Measurements from ENCODE around the gene ZDHHC11B. TPM values are rescaled to one million over a fixed set of nuclear protein-coding genes. Genes with fewer than 3 reads are reported as not detected.
"Not testable (repeated sequence)": the region's sequence is repeated elsewhere in the genome, so short reads cannot be mapped to it uniquely, and the experiment has no call there.

ZDHHC11B gene
- polyA plus RNA-seq, 2 donors: 2.6 to 5.2 TPM

DNA sequence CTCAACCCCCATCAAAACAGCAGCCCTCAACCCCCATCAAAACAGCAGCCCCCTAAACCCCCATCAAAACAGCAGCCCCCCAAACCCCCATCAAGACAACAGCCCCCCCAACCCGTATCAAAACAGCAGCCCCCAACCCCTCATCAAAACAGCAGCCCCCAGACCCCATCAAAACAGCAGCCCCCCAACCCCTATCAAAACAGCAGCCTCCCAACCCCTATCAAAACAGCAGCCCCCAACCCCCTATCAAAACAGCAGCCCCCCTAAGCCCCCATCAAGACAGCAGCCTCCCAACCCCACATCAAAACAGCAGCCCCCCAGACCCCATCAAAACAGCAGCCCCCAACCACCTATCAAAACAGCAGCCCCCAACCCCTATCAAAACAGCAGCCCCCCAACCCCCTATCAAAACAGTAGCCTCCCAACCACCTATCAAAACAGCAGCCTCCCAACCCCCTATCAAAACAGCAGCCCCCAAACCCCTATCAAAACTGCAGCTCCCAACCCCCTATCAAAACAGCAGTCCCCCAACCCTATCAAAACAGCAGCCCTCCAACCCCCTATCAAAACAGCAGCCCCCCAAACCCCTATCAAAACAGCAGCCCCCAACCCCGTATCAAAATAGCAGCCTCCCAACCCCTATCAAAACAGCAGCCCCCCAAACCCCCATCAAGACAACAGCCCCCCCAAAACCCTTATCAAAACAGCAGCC is 92.6 kb downstream of the ZDHHC11B start:
- Histone ChIP-seq H3K36me3 (ENCODE audit: control insufficient read depth in 2 of 2, insufficient read depth in 2 of 2, low read length in 1 of 2) (no peaks in the 10 kb centered on the region), H3K4me1 (ENCODE audit: control insufficient read depth in 2 of 2, insufficient read depth in 2 of 2, low read length in 1 of 2) (no peaks in the 10 kb centered on the region), H3K27me3 (ENCODE audit: control insufficient read depth in 1 of 2, insufficient read depth in 2 of 2, low read length in 2 of 2) (no peaks in the 10 kb centered on the region), H3K27ac (ENCODE audit: low read depth in 2 of 2, low read length in 1 of 2) (no peak overlapping the region), H3K4me3 (ENCODE audit: low read depth in 1 of 2, low read length in 2 of 2) (peak overlapping the region; percentile 47 to 62), H3K9me3 (ENCODE audit: control insufficient read depth in 2 of 2, insufficient read depth in 1 of 2, low read depth in 1 of 2, low read length in 1 of 2) (no peaks in the 10 kb centered on the region)
- 13 to 14% methylated on average over 2 of the region's 2 CpGs for WGBS, 2 donors

DNA sequence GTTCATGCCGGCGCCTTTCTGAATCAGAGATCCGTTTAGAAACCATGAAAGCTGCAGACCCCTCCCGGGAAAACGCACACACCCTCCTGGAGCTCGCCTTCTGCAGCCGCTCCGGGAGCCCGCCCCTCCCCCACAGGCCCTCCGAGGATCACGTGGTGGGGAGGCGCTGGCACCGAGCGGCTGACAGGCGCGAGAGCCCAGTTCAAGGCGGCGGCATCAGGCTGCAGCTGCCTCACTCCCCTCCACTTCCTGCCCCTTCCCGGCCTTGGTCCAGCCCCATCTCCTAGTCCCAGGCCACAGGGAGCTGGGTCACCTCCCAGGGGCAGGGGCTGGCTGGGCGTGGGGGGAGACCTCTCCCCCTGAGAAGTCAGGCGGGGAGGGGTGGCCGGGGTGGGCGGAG is 93.5 kb downstream of the ZDHHC11B start:
- H3K36me3 ChIP-seq (ENCODE audit: control insufficient read depth in 2 of 2, insufficient read depth in 2 of 2, low read length in 1 of 2); H3K4me1 ChIP-seq (ENCODE audit: control insufficient read depth in 2 of 2, insufficient read depth in 2 of 2, low read length in 1 of 2); H3K27me3 ChIP-seq (ENCODE audit: control insufficient read depth in 1 of 2, insufficient read depth in 2 of 2, low read length in 2 of 2); H3K9me3 ChIP-seq (ENCODE audit: control insufficient read depth in 2 of 2, insufficient read depth in 1 of 2, low read depth in 1 of 2, low read length in 1 of 2); H3K27ac ChIP-seq (ENCODE audit: low read depth in 2 of 2, low read length in 1 of 2); H3K4me3 ChIP-seq (ENCODE audit: low read depth in 1 of 2, low read length in 2 of 2): not testable (repeated sequence)
- no CpG with 5 or more reads among the region's 23 CpGs for WGBS, 2 donors

DNA sequence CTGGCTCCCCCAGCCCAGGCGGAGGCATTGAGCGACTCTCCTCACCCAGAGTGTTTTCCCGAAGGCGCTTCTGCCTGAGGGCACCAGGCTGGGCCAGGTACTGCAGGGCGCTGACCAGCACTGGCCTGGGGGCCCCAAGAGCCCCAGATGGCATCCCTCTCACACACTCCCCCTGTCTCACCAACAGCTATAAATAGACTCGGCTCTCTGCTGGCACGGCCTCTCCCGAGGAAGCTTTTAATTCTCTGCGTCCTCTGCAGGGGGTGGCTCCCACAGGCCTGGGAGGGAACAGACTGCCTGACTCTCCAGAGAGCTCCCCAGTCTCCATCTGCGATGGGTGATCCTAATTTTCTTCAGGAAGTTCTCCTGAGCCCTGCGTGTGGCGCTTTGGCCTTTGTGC is 94.2 kb downstream of the ZDHHC11B start:
- H3K9me3 ChIP-seq (ENCODE audit: control insufficient read depth in 2 of 2, insufficient read depth in 1 of 2, low read depth in 1 of 2, low read length in 1 of 2); H3K27ac ChIP-seq (ENCODE audit: low read depth in 2 of 2, low read length in 1 of 2); H3K4me1 ChIP-seq (ENCODE audit: control insufficient read depth in 2 of 2, insufficient read depth in 2 of 2, low read length in 1 of 2); H3K27me3 ChIP-seq (ENCODE audit: control insufficient read depth in 1 of 2, insufficient read depth in 2 of 2, low read length in 2 of 2); H3K4me3 ChIP-seq (ENCODE audit: low read depth in 1 of 2, low read length in 2 of 2); H3K36me3 ChIP-seq (ENCODE audit: control insufficient read depth in 2 of 2, insufficient read depth in 2 of 2, low read length in 1 of 2): not testable (repeated sequence)
- no CpG with 5 or more reads among the region's 12 CpGs for WGBS, 2 donors

DNA sequence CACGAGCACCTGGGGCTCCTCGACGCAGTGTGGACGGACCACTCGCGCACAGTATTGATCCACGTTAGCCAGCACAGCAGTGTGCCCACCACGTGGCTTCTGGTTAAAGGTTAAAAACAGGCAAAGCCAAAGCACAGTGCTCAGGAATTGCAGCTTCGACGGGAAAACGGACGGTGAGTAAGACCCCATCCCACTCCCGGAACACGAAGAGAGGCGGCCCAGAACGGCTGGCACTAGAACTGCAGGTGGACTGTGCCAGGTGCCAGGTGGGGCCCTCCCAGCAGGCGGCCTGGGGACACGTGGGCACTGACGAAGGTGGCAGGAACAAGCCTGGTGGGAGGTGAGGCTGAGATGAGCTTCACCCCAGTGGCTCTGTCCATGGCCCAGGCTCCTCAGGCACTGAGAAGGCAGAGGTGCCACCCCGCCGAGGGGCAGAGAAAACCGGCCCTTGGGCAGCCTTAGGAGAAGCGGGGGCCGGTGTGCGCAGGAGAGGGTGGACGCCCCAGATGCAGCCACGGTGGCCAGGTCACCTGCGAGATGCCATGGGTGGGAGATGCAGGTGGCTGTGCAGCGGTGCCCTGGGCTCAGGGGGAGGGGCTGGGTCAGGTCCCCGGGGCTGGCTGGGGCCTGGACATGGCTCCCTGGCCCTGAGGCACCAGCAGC is 96.0 kb downstream of the ZDHHC11B start:
- H3K36me3 ChIP-seq (ENCODE audit: control insufficient read depth in 2 of 2, insufficient read depth in 2 of 2, low read length in 1 of 2); H3K27ac ChIP-seq (ENCODE audit: low read depth in 2 of 2, low read length in 1 of 2); H3K27me3 ChIP-seq (ENCODE audit: control insufficient read depth in 1 of 2, insufficient read depth in 2 of 2, low read length in 2 of 2); H3K9me3 ChIP-seq (ENCODE audit: control insufficient read depth in 2 of 2, insufficient read depth in 1 of 2, low read depth in 1 of 2, low read length in 1 of 2); H3K4me1 ChIP-seq (ENCODE audit: control insufficient read depth in 2 of 2, insufficient read depth in 2 of 2, low read length in 1 of 2); H3K4me3 ChIP-seq (ENCODE audit: low read depth in 1 of 2, low read length in 2 of 2): not testable (repeated sequence)
- WGBS, 2 donors: 83 to 84% methylated on average over 17 to 18 of the region's 30 CpGs

DNA sequence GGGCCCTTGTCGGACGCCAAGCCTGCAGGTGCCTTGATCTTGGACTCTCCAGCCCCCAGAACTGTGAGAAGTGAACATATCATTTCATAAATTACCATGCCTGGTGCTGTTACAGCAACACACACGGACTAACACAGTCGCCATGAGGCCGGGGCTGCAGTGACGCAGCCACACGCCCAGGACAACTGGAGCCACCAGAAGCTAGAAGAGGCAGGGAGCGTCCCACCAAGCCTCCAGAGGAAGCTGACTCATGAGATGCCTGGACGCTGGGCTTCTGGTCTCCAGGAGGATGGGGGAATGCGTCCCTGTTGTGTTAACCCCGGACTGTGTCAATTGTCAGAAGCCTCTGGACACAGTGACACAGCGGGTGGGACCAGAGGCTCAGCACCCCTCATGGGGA is 97.6 kb downstream of the ZDHHC11B start:
- not testable (repeated sequence) for H3K4me3 ChIP-seq (ENCODE audit: low read depth in 1 of 2, low read length in 2 of 2); H3K36me3 ChIP-seq (ENCODE audit: control insufficient read depth in 2 of 2, insufficient read depth in 2 of 2, low read length in 1 of 2); H3K27ac ChIP-seq (ENCODE audit: low read depth in 2 of 2, low read length in 1 of 2); H3K4me1 ChIP-seq (ENCODE audit: control insufficient read depth in 2 of 2, insufficient read depth in 2 of 2, low read length in 1 of 2); H3K9me3 ChIP-seq (ENCODE audit: control insufficient read depth in 2 of 2, insufficient read depth in 1 of 2, low read depth in 1 of 2, low read length in 1 of 2); H3K27me3 ChIP-seq (ENCODE audit: control insufficient read depth in 1 of 2, insufficient read depth in 2 of 2, low read length in 2 of 2)
- WGBS, 2 donors: 80 to 85% methylated on average over 9 to 12 of the region's 12 CpGs

DNA sequence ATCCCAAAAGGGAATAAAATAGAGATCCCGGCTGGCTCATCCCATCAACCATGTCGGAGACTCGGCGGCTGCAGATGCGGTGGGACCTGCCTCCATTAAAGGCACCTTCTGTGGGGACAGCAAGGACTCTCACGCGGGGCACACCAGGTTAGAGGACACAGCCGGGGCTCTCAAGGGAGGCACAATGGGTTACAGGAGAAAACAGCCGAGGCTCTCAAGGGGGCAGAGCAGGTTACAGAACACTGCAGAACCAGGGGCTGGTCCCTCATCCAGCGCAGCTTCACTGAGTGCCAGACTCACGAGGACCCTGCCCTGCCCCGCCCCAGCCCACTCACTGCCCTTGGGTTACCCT is 98.4 kb downstream of the ZDHHC11B start:
- 91 to 93% methylated on average over 11 of the region's 12 CpGs for WGBS, 2 donors

DNA sequence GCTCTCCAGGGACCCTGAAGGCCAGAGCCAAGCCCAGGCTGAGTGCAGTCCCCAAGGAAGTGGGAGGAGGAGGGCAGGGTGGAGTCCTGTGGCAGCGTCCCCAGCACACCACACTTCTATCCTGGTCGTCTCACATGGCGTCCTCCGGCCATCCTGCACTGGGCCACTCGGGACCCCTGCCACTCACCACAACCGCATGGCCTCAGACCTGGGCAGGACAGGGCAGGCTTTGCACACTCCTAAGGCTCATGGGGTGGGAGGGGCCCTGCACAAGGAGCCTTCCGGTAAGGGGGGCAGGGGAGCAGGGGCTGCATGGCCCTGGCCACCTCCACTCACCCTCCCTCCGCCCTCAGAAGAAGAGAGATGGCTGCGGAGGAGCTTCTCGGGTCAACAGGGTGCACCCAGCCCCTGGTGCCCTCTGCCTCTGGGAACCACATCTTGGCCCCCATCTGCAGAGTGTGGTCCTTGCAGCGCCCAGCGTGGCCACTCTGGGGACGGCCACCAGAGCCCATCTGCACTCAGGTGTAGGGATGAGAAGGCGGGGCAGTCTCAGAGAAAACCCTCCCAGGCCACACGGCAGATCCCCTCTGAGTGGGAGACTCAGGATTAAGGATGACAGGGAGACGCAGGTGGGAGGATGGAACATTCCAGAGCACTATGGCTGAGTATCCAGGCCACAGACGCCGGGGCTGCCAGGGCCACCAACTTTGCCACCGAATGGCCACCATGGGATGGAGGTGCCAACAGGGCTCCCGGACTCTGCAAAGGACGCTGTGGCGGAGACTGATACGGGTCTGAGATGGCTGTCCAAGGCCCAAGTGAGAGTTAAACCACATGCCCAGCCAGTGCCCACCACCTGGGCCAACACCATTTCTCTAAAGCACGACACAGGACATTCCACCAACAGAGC is 99.0 kb downstream of the ZDHHC11B start:
- Histone ChIP-seq H3K4me3 (ENCODE audit: low read depth in 1 of 2, low read length in 2 of 2) (no peak overlapping the region), H3K27ac (ENCODE audit: low read depth in 2 of 2, low read length in 1 of 2) (no peak overlapping the region), H3K27me3 (ENCODE audit: control insufficient read depth in 1 of 2, insufficient read depth in 2 of 2, low read length in 2 of 2) (no peaks in the 10 kb centered on the region), H3K4me1 (ENCODE audit: control insufficient read depth in 2 of 2, insufficient read depth in 2 of 2, low read length in 1 of 2) (no peaks in the 10 kb centered on the region), H3K9me3 (ENCODE audit: control insufficient read depth in 2 of 2, insufficient read depth in 1 of 2, low read depth in 1 of 2, low read length in 1 of 2) (no peaks in the 10 kb centered on the region), H3K36me3 (ENCODE audit: control insufficient read depth in 2 of 2, insufficient read depth in 2 of 2, low read length in 1 of 2) (no peaks in the 10 kb centered on the region)
- 91 to 93% methylated on average over 24 of the region's 24 CpGs for WGBS, 2 donors

More for the DNA sequence above, 98.4 kb downstream of the ZDHHC11B start:
- not testable (repeated sequence) for H3K27ac ChIP-seq (ENCODE audit: low read depth in 2 of 2, low read length in 1 of 2); H3K36me3 ChIP-seq (ENCODE audit: control insufficient read depth in 2 of 2, insufficient read depth in 2 of 2, low read length in 1 of 2); H3K4me1 ChIP-seq (ENCODE audit: control insufficient read depth in 2 of 2, insufficient read depth in 2 of 2, low read length in 1 of 2); H3K27me3 ChIP-seq (ENCODE audit: control insufficient read depth in 1 of 2, insufficient read depth in 2 of 2, low read length in 2 of 2); H3K9me3 ChIP-seq (ENCODE audit: control insufficient read depth in 2 of 2, insufficient read depth in 1 of 2, low read depth in 1 of 2, low read length in 1 of 2); H3K4me3 ChIP-seq (ENCODE audit: low read depth in 1 of 2, low read length in 2 of 2)

DNA sequence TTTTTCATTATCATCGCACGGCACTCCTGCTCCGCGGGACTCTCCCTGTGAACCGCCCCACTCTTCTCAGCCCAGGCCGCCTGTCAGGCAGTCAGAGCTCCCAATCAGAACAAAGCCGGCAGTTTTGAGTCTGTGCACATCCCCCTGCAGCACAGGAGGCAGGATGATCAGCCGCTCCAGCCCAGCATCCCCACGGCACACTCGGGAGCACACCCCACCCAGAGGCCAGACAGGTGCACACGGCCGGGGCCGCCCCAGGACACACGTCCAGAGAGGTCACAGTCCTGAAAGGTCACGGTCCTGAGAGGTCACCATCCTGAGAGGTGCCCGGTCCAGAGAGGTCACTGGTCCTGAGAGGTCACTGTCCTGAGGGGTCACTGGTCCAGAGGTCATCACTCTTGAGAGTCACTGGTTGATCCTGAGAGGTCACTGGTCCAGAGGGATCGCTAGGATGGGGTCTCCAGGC is 99.7 kb downstream of the ZDHHC11B start:
- WGBS, 2 donors: 86 to 89% methylated on average over 17 of the region's 17 CpGs
- no peaks in the 10 kb centered on the region for H3K36me3 ChIP-seq (ENCODE audit: control insufficient read depth in 2 of 2, insufficient read depth in 2 of 2, low read length in 1 of 2)
- no peaks in the 10 kb centered on the region for H3K9me3 ChIP-seq (ENCODE audit: control insufficient read depth in 2 of 2, insufficient read depth in 1 of 2, low read depth in 1 of 2, low read length in 1 of 2)

DNA sequence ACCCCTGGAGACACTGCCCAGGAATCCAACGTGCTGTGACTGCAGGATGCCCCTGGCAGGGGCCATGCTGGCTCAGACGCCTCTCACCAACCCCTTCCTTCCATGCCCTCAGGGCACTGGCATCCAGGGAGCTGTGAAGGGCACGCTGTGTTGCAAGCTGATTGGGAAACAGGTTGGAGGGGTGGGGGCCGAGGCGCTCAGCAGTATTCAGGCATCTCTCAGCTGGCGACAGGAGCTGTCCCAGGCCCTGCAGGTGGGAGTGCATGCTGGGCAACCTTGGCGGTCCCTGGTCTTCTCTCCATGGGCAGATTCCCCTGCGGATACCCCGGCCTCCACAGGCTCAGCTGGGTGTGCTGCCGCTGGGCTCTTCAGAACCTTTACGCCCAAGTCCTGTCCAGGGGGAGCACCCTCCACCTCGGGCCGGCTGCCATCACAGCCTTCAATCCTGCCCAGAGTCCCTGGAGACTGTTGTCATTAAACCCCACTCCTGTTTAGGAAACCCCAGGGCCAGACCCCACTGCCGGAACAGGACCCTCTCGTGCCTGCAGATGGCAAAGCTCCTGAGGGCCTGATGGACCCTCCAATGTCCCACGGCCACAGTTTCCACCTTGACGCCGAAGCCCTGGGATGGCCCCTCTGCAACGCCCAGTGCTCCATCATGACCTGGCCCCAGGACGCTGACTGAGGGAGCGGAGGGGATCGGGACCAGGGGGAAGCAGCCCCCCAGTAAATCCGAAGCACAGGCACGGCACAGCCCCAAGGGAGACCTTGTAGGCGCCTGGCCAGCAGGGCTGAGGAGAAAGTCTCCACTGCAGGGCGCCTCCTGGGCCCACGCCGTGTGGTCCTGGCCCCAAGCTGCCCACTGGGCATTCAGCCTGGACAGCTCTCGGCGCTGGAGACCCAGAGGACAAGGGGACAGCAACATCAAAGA is 100.7 kb downstream of the ZDHHC11B start:
- Histone ChIP-seq H3K4me3 (ENCODE audit: low read depth in 1 of 2, low read length in 2 of 2) (no peak overlapping the region), H3K4me1 (ENCODE audit: control insufficient read depth in 2 of 2, insufficient read depth in 2 of 2, low read length in 1 of 2) (no peaks in the 10 kb centered on the region), H3K9me3 (ENCODE audit: control insufficient read depth in 2 of 2, insufficient read depth in 1 of 2, low read depth in 1 of 2, low read length in 1 of 2) (no peaks in the 10 kb centered on the region), H3K36me3 (ENCODE audit: control insufficient read depth in 2 of 2, insufficient read depth in 2 of 2, low read length in 1 of 2) (no peaks in the 10 kb centered on the region), H3K27ac (ENCODE audit: low read depth in 2 of 2, low read length in 1 of 2) (no peak overlapping the region), H3K27me3 (ENCODE audit: control insufficient read depth in 1 of 2, insufficient read depth in 2 of 2, low read length in 2 of 2) (no peaks in the 10 kb centered on the region)
- WGBS, 2 donors: 75 to 78% methylated on average over 30 of the region's 30 CpGs

More for the DNA sequence above, 99.7 kb downstream of the ZDHHC11B start:
- Histone ChIP-seq H3K27ac (ENCODE audit: low read depth in 2 of 2, low read length in 1 of 2) (no peak overlapping the region), H3K27me3 (ENCODE audit: control insufficient read depth in 1 of 2, insufficient read depth in 2 of 2, low read length in 2 of 2) (no peaks in the 10 kb centered on the region), H3K4me1 (ENCODE audit: control insufficient read depth in 2 of 2, insufficient read depth in 2 of 2, low read length in 1 of 2) (no peaks in the 10 kb centered on the region), H3K4me3 (ENCODE audit: low read depth in 1 of 2, low read length in 2 of 2) (no peak overlapping the region)
